ENCODE measurements around the gene SDK1.

The SDK1 gene

GRCh38 chr7:4108951-4109350 lies 807.9 kb downstream of the SDK1 start:
- no peak for DNase-seq (ENCODE audit: low spot score)

GRCh38 chr7:4109481-4110110 lies 808.5 kb downstream of the SDK1 start:
- no peak for DNase-seq (ENCODE audit: low spot score)

- no peak for DNase-seq (ENCODE audit: low spot score)
These were observed 809.4 kb downstream of the SDK1 start for GRCh38 chr7:4110438-4110837.

DNA sequence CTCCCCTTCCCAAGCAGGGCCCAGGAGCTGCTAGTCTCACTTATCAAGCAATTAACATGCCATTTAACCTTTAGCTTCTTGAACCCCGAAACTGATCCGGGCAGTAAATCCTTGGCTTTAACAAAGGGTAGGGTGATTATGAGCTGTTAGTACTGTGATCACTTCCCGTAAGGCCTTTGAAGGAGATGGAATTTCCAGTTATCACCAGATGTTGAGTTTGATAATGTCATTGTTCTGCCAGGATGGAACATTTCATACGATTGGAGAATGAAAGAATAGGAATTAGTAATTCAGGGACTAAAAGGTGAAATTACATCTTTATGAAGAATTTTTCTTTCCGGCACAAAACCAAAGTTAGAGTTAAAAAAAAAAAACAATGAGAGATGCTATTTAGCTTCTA lies 810.1 kb downstream of the SDK1 start:
- DNase-seq (ENCODE audit: low spot score): no peak

GRCh38 chr7:4113271-4113670 lies 812.2 kb downstream of the SDK1 start:
- no peak for DNase-seq (ENCODE audit: low spot score)

DNA sequence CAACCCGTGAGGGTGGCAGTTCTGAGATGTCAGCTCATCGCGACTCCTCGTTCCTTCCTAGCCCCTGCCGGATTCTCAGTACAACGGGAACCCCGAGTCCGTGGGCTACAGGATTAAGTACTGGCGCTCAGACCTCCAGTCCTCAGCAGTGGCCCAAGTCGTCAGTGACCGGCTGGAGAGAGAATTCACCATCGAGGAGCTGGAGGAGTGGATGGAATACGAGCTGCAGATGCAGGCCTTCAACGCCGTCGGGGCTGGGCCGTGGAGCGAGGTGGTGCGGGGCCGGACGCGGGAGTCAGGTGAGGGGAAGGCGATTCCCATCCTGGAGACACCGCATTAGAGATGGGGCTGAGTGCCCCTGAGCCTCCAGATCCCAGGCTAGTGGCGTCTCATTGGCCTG lies 812.9 kb downstream of the SDK1 start:
- DNase-seq (ENCODE audit: low spot score): no peak

- DNase-seq (ENCODE audit: low spot score): no peak
These were observed 814.4 kb downstream of the SDK1 start for GRCh38 chr7:4115442-4115841.

DNA sequence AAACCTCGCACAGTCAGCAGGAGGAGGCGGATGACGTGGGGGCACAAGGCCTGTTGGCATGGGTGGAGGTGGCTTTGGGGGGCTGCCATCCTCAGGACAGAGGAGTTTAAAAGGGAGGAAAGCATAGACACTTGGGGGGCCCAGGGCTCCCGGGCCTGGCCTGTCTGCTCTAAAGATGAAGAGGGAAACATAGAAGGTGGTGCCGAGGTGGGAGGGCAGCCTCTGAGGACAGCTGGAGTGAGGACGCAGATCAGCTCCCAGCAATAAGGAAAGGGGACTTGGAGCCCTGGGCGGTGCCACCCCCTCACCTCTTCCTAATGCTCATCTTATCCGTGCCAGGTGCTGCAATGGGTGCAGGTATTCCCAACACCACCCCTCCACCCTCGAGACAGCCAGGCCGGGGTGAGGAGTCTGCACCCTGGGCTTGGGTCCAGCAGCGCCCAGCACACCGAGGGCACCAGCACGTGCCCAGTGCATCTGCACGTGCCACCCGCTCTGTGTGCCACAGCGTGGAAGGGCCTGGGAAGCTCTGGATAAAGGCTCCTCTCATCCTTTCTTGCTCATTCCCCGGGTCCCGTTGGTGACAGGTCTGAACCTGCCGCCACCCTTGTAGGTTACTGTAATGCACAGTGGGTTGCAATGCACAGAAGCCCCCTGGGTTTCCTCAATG lies 815.0 kb downstream of the SDK1 start:
- DNase-seq (ENCODE audit: low spot score): no peak

GRCh38 chr7:4119848-4120247 lies 818.8 kb downstream of the SDK1 start:
- no peak for DNase-seq (ENCODE audit: low spot score)

DNA sequence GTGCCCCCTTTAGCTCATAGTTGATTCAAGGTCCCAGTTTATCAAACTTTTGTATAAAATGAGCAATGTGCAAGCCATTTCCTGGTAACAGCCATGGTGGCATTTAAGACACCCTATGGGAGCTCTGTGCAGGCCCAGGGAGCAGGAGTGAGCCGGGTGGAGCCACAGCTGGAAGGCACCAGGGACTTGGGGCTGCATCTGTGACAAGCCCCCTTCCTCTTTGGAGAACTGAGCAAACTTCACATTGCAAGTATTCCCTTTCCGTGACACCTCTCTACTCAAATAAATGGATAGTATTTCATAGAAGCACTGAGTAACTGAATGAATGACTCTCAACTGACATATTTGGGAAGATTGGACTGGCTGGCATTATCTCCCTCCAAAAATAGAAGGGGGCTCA lies 822.3 kb downstream of the SDK1 start:
- DNase-seq (ENCODE audit: low spot score): no peak

- DNase-seq (ENCODE audit: low spot score): no peak
These were observed 822.8 kb downstream of the SDK1 start for GRCh38 chr7:4123823-4124222.

GRCh38 chr7:4124556-4125477 lies 823.8 kb downstream of the SDK1 start:
- no peak for DNase-seq (ENCODE audit: low spot score)

DNA sequence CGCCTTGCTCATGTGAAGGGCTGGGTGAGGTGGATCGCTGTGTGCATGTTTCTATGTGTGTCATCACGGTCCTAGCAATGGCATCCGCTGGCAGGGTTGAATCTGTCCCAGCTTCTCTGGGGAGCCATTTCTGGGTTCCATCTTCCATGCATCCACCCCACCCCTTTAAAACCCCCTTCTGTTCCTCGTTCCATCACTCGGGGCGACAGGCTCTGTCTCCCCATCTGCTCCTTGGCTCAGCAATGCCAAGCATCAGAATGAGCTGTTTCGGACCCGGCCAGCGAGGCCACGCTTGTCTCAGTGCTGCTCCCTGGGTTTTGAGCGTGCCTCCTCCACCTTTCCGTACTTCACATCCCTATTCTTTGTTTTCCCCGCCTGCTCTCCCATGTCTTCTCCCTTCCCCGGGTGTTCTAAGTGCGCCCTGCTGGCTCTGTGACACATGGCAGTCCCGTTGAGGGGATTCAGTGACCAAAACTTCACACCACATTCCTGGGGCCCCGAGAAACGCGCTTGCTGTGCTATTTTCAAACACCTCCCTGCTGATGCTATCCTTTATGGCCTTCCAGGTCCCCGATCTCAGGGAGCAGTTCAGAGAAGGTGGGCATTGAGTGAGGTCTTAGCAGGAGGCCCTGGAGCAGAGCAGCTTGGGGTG lies 827.0 kb downstream of the SDK1 start:
- no peak for DNase-seq (ENCODE audit: low spot score)

GRCh38 chr7:4129481-4130122 lies 828.5 kb downstream of the SDK1 start:
- no peak for DNase-seq (ENCODE audit: low spot score)

- DNase-seq (ENCODE audit: low spot score): no peak
These were observed 830.0 kb downstream of the SDK1 start for GRCh38 chr7:4131063-4131462.

GRCh38 chr7:4132221-4132620 lies 831.2 kb downstream of the SDK1 start:
- no peak for DNase-seq (ENCODE audit: low spot score)

DNA sequence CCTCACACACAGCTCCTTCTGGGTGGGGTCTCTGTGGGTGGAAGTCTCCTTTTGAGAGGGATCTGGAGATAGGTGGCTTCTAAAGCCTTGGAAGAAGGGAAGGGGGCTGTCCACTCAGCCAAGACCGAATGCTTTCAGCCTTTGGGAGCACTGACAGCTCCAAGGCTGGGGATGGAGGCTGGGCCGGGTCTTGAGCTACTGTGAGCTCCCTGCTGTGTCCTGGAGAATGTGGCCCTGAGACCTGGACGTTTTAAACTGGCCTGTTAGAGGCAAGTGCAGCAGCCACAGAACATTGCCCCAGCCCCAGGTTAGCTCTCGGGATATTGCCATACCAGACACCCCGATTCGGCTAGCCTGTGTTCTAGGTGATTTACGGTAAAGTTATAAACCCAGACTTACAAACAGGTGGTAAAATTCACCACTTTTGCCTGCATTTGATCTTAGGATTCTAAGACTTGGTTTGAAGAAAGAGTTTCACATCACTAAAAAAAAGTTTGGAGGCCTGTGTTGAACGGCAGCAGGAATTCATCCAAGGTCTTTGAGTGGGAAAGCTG lies 832.5 kb downstream of the SDK1 start:
- DNase-seq (ENCODE audit: low spot score): no peak

GRCh38 chr7:4134204-4134603 lies 833.2 kb downstream of the SDK1 start:
- DNase-seq (ENCODE audit: low spot score): no peak

DNA sequence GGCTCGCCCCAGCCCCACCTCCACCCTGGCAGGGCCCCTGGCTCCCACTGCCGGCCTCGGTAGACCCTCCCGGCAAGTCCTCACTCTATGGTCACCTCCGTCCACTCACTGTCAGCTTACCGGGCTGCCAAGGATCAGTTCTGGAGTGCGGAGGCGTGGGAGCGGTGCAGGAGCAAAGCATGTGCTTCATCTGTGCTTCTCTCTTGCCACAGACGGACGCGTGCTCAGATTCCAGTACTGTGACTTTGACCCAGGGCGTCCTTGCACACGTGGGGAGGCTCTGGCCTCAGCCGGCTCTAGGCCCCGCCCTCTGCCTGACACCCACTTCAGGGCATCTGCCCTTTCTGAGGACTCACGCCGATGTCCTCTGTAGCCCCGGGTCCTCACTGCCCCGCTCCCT lies 833.6 kb downstream of the SDK1 start:
- no peak for DNase-seq (ENCODE audit: low spot score)

- no peak for DNase-seq (ENCODE audit: low spot score)
These were observed 834.2 kb downstream of the SDK1 start for GRCh38 chr7:4135301-4135700.

- DNase-seq (ENCODE audit: low spot score): no peak
These were observed 835.0 kb downstream of the SDK1 start for GRCh38 chr7:4136036-4136435.

Measured in germinal center (tissue), 1 donor.